A549 (cell line): ENCODE data around the gene LINGO3. TPM values are rescaled to one million over a fixed set of nuclear protein-coding genes. Genes with fewer than 3 reads are reported as not detected.

Source experiments
- ATAC-seq, 2 experiments: fragments of 200-7000 bp in 1 of 2; fragments of >200 bp in 1 of 2; cut with Nextera tagmentation in 1 of 2; cut with Tn5 transposase in 1 of 2; 3 replicates each; pipeline versions ENCODE4 v1.8.0 to v1.9.1; 2018 to 2020; ENCODE audit warnings: mild to moderate bottlenecking in 1 of 2, moderate library complexity in 1 of 2
- CTCF ChIA-PET: fragments of 300-600 bp; sonication (Branson Sonifier 250); formaldehyde crosslinking; extraction: SDS; loops from one replicate; lab custom pipeline; 2021; ENCODE audit warnings: antibody characterized with exemption, inconsistent platforms; lab: Yijun Ruan, JAX
- POLR2A ChIA-PET: fragments of 350-600 bp; formaldehyde crosslinking; extraction: SDS; loops from one replicate; lab custom pipeline; 2021; ENCODE audit warnings: antibody characterized with exemption, inconsistent platforms; lab: Yijun Ruan, JAX
- DNase-seq, 2 experiments: peaks; one replicate each; pipeline versions ENCODE4 v3.0.0 to v3.0.0-alpha.2; 2011 to 2016; ENCODE audit warnings: low read depth in 1 of 2, low spot score in 1 of 2
- FAIRE-seq: peaks from 2 replicates; lab custom pipeline; 2011; peaks lifted over from hg19 to GRCh38; lab: Jason Lieb, UNC
- H3K27ac ChIP-seq, 2 experiments: fragments of >200 bp; sonication (Bioruptor Twin); formaldehyde crosslinking; 3 replicates each; pipeline ENCODE4 v1.5.1; 2016 to 2017
- H3K4me1 ChIP-seq: fragments of >200 bp; sonication (Bioruptor Twin); formaldehyde crosslinking; 3 replicates; pipeline ENCODE4 v1.6.1; 2016
- H3K4me2 ChIP-seq: fragments of >200 bp; sonication (Bioruptor Twin); formaldehyde crosslinking; 3 replicates; pipeline ENCODE4 v1.6.1; 2016
- H3K4me3 ChIP-seq: fragments of >200 bp; sonication (Bioruptor Twin); formaldehyde crosslinking; 3 replicates; pipeline ENCODE4 v1.5.1; 2016
- H3K9me3 ChIP-seq: fragments of >200 bp; sonication (Bioruptor Twin); formaldehyde crosslinking; 3 replicates; pipeline ENCODE4 v1.6.1; 2016
- BHLHE40 ChIP-seq: IDR thresholded peaks from 2 replicates; pipeline ENCODE4 v1.6.1; 2012; ENCODE audit warnings: low read depth, low read length, inconsistent platforms
- CHD2 ChIP-seq: fragments of 150-350 bp; IDR thresholded peaks from 2 replicates; pipeline ENCODE4 v1.6.1; 2014; ENCODE audit warnings: low read length; ENCODE audit not compliant: partially characterized antibody
- EP300 ChIP-seq, 2 experiments: fragments of >200 bp; sonication (Bioruptor Twin); formaldehyde crosslinking; IDR thresholded peaks; 2 replicates in 1 of 2; 3 replicates in 1 of 2; pipeline ENCODE4 v1.6.1; 2016 to 2017
- FOSL2 ChIP-seq, 2 experiments: fragments of 450-650 bp in 1 of 2; fragments of >200 bp in 1 of 2; sonication (Bioruptor Twin) in 1 of 2; formaldehyde crosslinking; IDR thresholded peaks; 2 replicates each; pipeline versions ENCODE4 v1.5.0 to v1.6.1; 2016 to 2020; ENCODE audit warnings: mild to moderate bottlenecking in 1 of 2, moderate library complexity in 1 of 2
- GATA3 ChIP-seq: IDR thresholded peaks from 2 replicates; pipeline ENCODE4 v1.6.1; 2012; ENCODE audit warnings: borderline replicate concordance
- HEYL ChIP-seq: fragments of 250-450 bp; sonication (Bioruptor Pico); IDR thresholded peaks from 2 replicates; pipeline ENCODE4 v1.8.0; 2021; ENCODE audit warnings: mild to moderate bottlenecking, moderate library complexity
- JUNB ChIP-seq: fragments of >200 bp; sonication (Bioruptor Twin); formaldehyde crosslinking; IDR thresholded peaks from 2 replicates; pipeline ENCODE4 v1.6.1; 2016
- KDM1A ChIP-seq: fragments of 200-600 bp; sonication (generic); IDR thresholded peaks from 2 replicates; pipeline ENCODE4 v1.6.1; 2016; ENCODE audit warnings: low read depth, mild to moderate bottlenecking
- MAFK ChIP-seq: fragments of 450-650 bp; IDR thresholded peaks from 2 replicates; pipeline ENCODE4 v1.6.1; 2014; ENCODE audit not compliant: partially characterized antibody
- NFE2L2 ChIP-seq: fragments of 150-350 bp; conservative IDR thresholded peaks from 2 replicates; pipeline ENCODE4 v1.6.1; 2014; ENCODE audit warnings: low read length
- NPAS2 ChIP-seq: fragments of 250-450 bp; sonication (Bioruptor Pico); IDR thresholded peaks from 2 replicates; pipeline ENCODE4 v1.8.0; 2022; ENCODE audit warnings: mild to moderate bottlenecking, moderate library complexity, borderline replicate concordance
- PHF8 ChIP-seq: fragments of 200-600 bp; sonication (generic); IDR thresholded peaks from 2 replicates; pipeline ENCODE4 v1.6.1; 2016; ENCODE audit warnings: low read depth, mild to moderate bottlenecking, antibody characterized with exemption, moderate library complexity, borderline replicate concordance
- POLR2A ChIP-seq: IDR thresholded peaks from 2 replicates; pipeline ENCODE4 v1.6.1; 2012; ENCODE audit warnings: mild to moderate bottlenecking, low read length
- POLR2AphosphoS2 ChIP-seq: conservative IDR thresholded peaks from 2 replicates; pipeline ENCODE4 v1.6.1; 2012; ENCODE audit warnings: low read length, improper control_type of control experiment, inconsistent platforms
- RFX5 ChIP-seq: fragments of 450-650 bp; IDR thresholded peaks from 2 replicates; pipeline ENCODE4 v1.7.1; 2014; ENCODE audit warnings: antibody characterized with exemption, mild to moderate bottlenecking, moderate library complexity
- ZFP36 ChIP-seq: fragments of 450-650 bp; IDR thresholded peaks from 2 replicates; pipeline ENCODE4 v1.6.1; 2014; ENCODE audit warnings: borderline replicate concordance; ENCODE audit not compliant: partially characterized antibody
- WGBS: methylation state at CpG from one replicate; pipeline ENCODE4 v1.1.6; 2017; ENCODE audit errors: missing lambda C conversion rate; 5-methylcytosine and 5-hydroxymethylcytosine counted together
- polyA plus RNA-seq, 4 experiments: library from polyadenylated mRNA; depleted of rRNA in 3 of 4; stranded (reverse); fragments of >200 nt; fragmentation: RNase III in 1 of 4; extraction: RNeasy Plus Mini Kit Qiagen cat#74134 plus additional on column Dnase treatment in 1 of 4; gene quantifications; 2 replicates in 3 of 4; 3 replicates in 1 of 4; pipeline ENCODE4 v1.2.3, GENCODE V29; 2011 to 2017
- TF ChIP-seq, protein P1 (sequence below): fragments of 250-450 bp; sonication (Bioruptor Pico); IDR thresholded peaks from 2 replicates; pipeline ENCODE4 v1.5.0; 2021; ENCODE audit warnings: mild to moderate bottlenecking, moderate library complexity, borderline replicate concordance
- TF ChIP-seq, protein P2 (sequence below): fragments of >200 bp; sonication (Bioruptor Twin); formaldehyde crosslinking; IDR thresholded peaks from 2 replicates; pipeline ENCODE4 v1.6.1; 2016
- TF ChIP-seq, protein P3 (sequence below): IDR thresholded peaks from 2 replicates; pipeline ENCODE4 v1.6.1; 2012; ENCODE audit warnings: low read depth, borderline replicate concordance
- TF ChIP-seq, protein P4 (sequence below): fragments of 200-600 bp; sonication (generic); IDR thresholded peaks from 2 replicates; pipeline ENCODE4 v1.6.1; 2016; ENCODE audit warnings: antibody characterized with exemption, mild to moderate bottlenecking, moderate library complexity

Gene LINGO3
- polyA plus RNA-seq, 2 of the 4 experiments (the other 2 are of a cell fraction) = not detected

DNA sequence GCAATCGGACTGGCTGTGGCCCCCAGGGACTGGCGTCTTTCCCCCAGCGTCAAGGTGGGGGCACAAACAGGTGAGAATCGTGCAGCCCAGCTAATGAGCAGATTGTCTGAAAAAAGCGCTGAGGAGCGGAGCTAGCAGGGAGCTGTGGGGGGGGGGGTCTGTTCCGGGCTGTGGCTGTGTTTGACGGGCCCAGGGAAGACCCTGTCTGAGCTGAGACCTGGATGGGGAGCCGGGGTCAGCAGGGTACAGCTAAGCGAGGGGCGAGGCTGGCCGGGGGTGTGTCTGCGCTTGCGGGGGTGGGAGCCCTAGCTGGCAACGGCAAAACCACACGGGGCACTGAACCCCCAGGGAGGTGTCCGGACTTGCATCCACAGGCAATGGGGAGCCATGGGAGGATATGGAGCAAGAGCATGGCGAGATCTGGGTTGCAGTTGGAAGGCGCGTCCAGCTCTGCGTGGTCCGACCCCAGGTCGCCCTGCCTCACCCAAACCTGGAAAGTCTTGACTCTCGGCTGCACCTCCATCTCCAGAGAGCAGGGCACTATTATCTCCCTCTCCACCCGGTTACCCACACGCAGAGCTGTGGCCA, 4.6 kb downstream of the LINGO3 start:
- FAIRE-seq (no peak), DNase-seq (no peak), ATAC-seq (no peak)
- TF ChIP-seq EP300 (IDR thresholded peaks at IDR 0.05) (no peak), MAFK (no peak), NPAS2 (CRISPR knock-in tag) (no peak), ZFP36 (peak; percentile 53)
- no peak overlapping the region for H3K27ac ChIP-seq
- H3K4me1 ChIP-seq = no peaks in the 10 kb centered on the region
- ChIA-PET POLR2A (no interaction called here), CTCF (interaction anchor here (1.0 kb wide), 1 partner anchor 13 kb away, joined by 3 read pairs; no protein-coding TSS in a partner anchor)
- H3K4me2 ChIP-seq = no peak overlapping the region
- H3K9me3 ChIP-seq = no peaks in the 10 kb centered on the region
- 70% methylated on average over 18 of the region's 26 CpGs for WGBS
- H3K4me3 ChIP-seq = no peak overlapping the region

DNA sequence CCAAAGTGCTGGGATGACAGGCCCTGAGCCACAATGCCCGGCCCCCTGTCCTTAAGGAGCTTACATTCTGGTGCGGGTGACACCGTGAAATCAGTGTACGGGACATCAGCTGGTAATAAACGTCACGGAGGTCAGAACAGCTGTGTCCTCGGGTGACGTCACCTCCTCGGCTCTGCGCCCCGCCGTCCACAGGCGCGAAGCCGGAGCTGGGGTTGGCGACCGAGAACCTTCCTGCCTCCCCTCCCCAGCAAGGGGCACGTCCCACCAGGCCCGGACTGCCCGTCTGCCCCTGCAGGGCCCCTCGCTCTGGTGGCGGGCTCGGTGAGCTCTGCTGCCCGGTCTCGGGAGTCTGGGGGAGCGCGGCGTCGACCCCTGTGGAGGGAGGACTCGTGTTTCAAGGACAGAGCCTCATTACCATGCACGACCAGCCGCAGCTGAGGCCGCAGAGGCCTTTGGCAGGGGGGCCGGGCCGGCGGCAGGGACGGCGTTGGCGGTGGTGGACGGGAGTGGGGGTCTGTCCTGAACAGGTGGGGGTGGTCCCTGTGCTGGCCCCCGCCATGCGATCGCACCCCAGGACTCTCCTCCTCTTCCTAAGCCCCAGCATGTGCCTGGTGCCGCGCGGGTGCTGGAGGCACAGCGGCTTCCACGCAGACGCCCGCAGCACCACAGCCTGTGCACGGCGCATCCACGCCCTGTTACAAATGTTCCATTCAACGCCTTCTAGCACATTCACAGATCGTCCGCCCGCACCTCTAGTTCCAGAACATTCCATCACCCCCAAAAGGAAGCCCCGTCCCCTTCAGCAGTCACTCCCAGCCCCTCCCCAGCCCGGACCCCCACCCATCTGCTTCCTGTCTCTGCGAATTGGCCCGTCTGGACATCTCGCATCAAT, 5.4 kb downstream of the LINGO3 start:
- ChIA-PET CTCF (interaction anchor here (1.0 kb wide), 1 partner anchor 13 kb away, joined by 3 read pairs; no protein-coding TSS in a partner anchor), POLR2A (no interaction called here)
- TF ChIP-seq, protein P1, sequence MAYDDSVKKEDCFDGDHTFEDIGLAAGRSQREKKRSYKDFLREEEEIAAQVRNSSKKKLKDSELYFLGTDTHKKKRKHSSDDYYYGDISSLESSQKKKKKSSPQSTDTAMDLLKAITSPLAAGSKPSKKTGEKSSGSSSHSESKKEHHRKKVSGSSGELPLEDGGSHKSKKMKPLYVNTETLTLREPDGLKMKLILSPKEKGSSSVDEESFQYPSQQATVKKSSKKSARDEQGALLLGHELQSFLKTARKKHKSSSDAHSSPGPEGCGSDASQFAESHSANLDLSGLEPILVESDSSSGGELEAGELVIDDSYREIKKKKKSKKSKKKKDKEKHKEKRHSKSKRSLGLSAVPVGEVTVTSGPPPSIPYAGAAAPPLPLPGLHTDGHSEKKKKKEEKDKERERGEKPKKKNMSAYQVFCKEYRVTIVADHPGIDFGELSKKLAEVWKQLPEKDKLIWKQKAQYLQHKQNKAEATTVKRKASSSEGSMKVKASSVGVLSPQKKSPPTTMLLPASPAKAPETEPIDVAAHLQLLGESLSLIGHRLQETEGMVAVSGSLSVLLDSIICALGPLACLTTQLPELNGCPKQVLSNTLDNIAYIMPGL = no peak
- TF ChIP-seq NFE2L2 (no peak), GATA3 (no peak), POLR2A (no peak), KDM1A (no peak), HEYL (CRISPR knock-in tag) (no peak), PHF8 (no peak), RFX5 (no peak), POLR2AphosphoS2 (no peak), CHD2 (no peak), BHLHE40 (no peak), JUNB (no peak), FOSL2 (IDR thresholded peaks at IDR 0.05) (no peak), FOSL2 (CRISPR knock-in tag; IDR thresholded peaks at IDR 0.05) (no peak)
- TF ChIP-seq, protein P2, sequence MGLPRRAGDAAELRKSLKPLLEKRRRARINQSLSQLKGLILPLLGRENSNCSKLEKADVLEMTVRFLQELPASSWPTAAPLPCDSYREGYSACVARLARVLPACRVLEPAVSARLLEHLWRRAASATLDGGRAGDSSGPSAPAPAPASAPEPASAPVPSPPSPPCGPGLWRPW = no peak
- TF ChIP-seq, protein P3, sequence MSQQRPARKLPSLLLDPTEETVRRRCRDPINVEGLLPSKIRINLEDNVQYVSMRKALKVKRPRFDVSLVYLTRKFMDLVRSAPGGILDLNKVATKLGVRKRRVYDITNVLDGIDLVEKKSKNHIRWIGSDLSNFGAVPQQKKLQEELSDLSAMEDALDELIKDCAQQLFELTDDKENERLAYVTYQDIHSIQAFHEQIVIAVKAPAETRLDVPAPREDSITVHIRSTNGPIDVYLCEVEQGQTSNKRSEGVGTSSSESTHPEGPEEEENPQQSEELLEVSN = no peak
- TF ChIP-seq, protein P4, sequence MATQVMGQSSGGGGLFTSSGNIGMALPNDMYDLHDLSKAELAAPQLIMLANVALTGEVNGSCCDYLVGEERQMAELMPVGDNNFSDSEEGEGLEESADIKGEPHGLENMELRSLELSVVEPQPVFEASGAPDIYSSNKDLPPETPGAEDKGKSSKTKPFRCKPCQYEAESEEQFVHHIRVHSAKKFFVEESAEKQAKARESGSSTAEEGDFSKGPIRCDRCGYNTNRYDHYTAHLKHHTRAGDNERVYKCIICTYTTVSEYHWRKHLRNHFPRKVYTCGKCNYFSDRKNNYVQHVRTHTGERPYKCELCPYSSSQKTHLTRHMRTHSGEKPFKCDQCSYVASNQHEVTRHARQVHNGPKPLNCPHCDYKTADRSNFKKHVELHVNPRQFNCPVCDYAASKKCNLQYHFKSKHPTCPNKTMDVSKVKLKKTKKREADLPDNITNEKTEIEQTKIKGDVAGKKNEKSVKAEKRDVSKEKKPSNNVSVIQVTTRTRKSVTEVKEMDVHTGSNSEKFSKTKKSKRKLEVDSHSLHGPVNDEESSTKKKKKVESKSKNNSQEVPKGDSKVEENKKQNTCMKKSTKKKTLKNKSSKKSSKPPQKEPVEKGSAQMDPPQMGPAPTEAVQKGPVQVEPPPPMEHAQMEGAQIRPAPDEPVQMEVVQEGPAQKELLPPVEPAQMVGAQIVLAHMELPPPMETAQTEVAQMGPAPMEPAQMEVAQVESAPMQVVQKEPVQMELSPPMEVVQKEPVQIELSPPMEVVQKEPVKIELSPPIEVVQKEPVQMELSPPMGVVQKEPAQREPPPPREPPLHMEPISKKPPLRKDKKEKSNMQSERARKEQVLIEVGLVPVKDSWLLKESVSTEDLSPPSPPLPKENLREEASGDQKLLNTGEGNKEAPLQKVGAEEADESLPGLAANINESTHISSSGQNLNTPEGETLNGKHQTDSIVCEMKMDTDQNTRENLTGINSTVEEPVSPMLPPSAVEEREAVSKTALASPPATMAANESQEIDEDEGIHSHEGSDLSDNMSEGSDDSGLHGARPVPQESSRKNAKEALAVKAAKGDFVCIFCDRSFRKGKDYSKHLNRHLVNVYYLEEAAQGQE = no peak
- ATAC-seq (no peak), FAIRE-seq (no peak), DNase-seq (no peak)
- Histone ChIP-seq H3K9me3 (no peaks in the 10 kb centered on the region), H3K4me3 (no peak overlapping the region), H3K4me1 (no peaks in the 10 kb centered on the region), H3K4me2 (no peak overlapping the region), H3K27ac (no peak overlapping the region)
- WGBS = 84% methylated on average over 31 of the region's 62 CpGs
